OCI-LY7 (cell line): ENCODE measurements around the gene CTDSPL.

Experiments used
- CTCF ChIP-seq: fragments of 200-600 bp; sonication (generic); conservative IDR thresholded peaks from 2 replicates; pipeline ENCODE4 v1.5.1; 2014; ENCODE audit warnings: mild to moderate bottlenecking, antibody characterized with exemption, low read length, moderate library complexity, mixed read lengths
- EZH2phosphoT487 ChIP-seq: fragments of 200-600 bp; sonication (generic); IDR thresholded peaks from 2 replicates; pipeline ENCODE4 v1.6.1; 2018; ENCODE audit warnings: low read depth, borderline replicate concordance, mild to moderate bottlenecking, mixed run types, antibody characterized with exemption, low read length, moderate library complexity, mixed read lengths

- TF ChIP-seq CTCF, result no peak
- TF ChIP-seq EZH2phosphoT487, result no peak
Observed at GRCh38 chr3:37984051-37984450, 122.4 kb downstream of the CTDSPL start.
